ENCODE measurements around the gene INTS12.

INTS12 gene, protein sequence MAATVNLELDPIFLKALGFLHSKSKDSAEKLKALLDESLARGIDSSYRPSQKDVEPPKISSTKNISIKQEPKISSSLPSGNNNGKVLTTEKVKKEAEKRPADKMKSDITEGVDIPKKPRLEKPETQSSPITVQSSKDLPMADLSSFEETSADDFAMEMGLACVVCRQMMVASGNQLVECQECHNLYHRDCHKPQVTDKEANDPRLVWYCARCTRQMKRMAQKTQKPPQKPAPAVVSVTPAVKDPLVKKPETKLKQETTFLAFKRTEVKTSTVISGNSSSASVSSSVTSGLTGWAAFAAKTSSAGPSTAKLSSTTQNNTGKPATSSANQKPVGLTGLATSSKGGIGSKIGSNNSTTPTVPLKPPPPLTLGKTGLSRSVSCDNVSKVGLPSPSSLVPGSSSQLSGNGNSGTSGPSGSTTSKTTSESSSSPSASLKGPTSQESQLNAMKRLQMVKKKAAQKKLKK

DNA sequence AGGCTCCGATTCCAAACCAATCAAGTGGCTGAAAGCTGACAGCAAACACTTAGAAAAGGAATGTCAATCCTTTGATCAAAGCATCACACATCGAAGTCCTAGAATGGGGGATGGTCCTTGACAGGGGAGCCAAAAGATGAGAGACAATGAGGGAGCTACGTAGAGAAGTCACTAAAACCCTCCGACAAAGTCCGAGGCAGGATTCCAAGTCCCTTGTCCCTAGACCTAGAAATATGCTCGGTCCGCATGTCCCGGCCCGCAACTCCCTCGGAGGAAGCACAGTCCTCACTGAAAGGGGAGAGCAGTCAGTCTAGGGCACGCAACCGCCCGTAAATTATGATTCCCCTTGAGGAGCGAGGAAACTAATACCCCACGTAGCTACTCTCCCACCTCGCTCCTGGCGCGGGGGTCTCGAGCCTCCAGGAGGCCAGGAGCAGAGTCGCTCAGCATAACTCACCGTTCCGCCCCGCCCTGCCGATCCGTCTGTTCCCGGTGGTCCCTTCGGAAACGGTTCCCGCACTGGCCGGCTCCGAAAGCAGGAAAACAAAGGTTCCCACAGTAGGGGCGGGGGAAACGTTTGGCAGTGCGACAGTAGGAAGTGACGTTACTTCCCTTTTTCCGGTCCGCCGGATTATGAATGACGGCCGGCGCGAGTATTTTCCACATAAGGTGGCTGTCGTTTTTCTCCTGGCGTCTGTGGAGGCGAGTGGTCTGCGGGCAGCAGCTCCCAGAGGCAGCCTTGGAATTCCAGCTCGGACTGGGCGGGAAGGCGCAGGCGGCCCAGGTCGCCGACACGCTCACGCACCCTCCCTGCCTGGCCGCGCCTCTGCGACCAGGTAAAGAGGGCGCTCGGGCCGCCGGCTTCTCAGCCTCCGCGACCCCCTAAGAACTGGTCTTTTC is at the start of gene INTS12, which contains the start of gene GSTCD:
INTS12 (minus strand) TSS at position 509 of the 900 bp plus-strand sequence. CDS start 8,684 bp downstream, outside the sequence.
GSTCD (plus strand) TSS at position 604 of the 900 bp plus-strand sequence. CDS start 8,830 bp downstream, outside the sequence.
- CTCF ChIA-PET = interaction anchor here (0.5 kb wide), 1 partner anchor 343 kb away, joined by 3 read pairs; no protein-coding TSS in a partner anchor
- POLR2A ChIA-PET = interaction anchor here (1.1 to 1.5 kb wide), 2 partner anchors 186 to 234 kb away, joined by 4 to 6 read pairs; partner anchors contain the start of gene PPA2
- 0 out of 2 replicates have a peak, but pooled peaks cover 2% of the 10 kb centered on the region for H3K4me1 ChIP-seq (ENCODE audit: control insufficient read depth, insufficient read depth, low read length)
- TF ChIP-seq, protein P1, sequence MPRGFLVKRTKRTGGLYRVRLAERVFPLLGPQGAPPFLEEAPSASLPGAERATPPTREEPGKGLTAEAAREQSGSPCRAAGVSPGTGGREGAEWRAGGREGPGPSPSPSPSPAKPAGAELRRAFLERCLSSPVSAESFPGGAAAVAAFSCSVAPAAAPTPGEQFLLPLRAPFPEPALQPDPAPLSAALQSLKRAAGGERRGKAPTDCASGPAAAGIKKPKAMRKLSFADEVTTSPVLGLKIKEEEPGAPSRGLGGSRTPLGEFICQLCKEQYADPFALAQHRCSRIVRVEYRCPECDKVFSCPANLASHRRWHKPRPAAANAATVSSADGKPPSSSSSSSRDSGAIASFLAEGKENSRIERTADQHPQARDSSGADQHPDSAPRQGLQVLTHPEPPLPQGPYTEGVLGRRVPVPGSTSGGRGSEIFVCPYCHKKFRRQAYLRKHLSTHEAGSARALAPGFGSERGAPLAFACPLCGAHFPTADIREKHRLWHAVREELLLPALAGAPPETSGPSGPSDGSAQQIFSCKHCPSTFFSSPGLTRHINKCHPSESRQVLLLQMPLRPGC (tag by site-specific recombination; IDR thresholded peaks at IDR 0.05) = peak; percentile 90
- TF ChIP-seq BCL11B (tag by site-specific recombination; IDR thresholded peaks at IDR 0.05; ENCODE audit: low read depth) = no peak
- TF ChIP-seq, protein P2, sequence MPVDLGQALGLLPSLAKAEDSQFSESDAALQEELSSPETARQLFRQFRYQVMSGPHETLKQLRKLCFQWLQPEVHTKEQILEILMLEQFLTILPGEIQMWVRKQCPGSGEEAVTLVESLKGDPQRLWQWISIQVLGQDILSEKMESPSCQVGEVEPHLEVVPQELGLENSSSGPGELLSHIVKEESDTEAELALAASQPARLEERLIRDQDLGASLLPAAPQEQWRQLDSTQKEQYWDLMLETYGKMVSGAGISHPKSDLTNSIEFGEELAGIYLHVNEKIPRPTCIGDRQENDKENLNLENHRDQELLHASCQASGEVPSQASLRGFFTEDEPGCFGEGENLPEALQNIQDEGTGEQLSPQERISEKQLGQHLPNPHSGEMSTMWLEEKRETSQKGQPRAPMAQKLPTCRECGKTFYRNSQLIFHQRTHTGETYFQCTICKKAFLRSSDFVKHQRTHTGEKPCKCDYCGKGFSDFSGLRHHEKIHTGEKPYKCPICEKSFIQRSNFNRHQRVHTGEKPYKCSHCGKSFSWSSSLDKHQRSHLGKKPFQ (tag by site-specific recombination; IDR thresholded peaks at IDR 0.05) = peak; percentile 63; the same call in 1 of the 2 replicates
- no peak for TF ChIP-seq ZNF624 (tag by site-specific recombination; IDR thresholded peaks at IDR 0.05)
- no peak; the same call in 1 of the 2 replicates for TF ChIP-seq ZNF623 (tag by site-specific recombination; IDR thresholded peaks at IDR 0.05)
- peak; percentile 87; the same call in 1 of the 2 replicates for TF ChIP-seq SALL2 (tag by site-specific recombination; IDR thresholded peaks at IDR 0.05; ENCODE audit: borderline replicate concordance)
- TF ChIP-seq RBAK (tag by site-specific recombination; IDR thresholded peaks at IDR 0.05) = no peak
- no peak for TF ChIP-seq ZNF274 (IDR thresholded peaks at IDR 0.05; ENCODE audit: low read length)
- no peak for TF ChIP-seq ZNF274 (tag by site-specific recombination; IDR thresholded peaks at IDR 0.05; ENCODE audit: borderline replicate concordance)
- no peak for TF ChIP-seq ZNF792 (tag by site-specific recombination; IDR thresholded peaks at IDR 0.05)
- TF ChIP-seq ZNF114 (tag by site-specific recombination; IDR thresholded peaks at IDR 0.05) = no peak
- TF ChIP-seq, protein P3, sequence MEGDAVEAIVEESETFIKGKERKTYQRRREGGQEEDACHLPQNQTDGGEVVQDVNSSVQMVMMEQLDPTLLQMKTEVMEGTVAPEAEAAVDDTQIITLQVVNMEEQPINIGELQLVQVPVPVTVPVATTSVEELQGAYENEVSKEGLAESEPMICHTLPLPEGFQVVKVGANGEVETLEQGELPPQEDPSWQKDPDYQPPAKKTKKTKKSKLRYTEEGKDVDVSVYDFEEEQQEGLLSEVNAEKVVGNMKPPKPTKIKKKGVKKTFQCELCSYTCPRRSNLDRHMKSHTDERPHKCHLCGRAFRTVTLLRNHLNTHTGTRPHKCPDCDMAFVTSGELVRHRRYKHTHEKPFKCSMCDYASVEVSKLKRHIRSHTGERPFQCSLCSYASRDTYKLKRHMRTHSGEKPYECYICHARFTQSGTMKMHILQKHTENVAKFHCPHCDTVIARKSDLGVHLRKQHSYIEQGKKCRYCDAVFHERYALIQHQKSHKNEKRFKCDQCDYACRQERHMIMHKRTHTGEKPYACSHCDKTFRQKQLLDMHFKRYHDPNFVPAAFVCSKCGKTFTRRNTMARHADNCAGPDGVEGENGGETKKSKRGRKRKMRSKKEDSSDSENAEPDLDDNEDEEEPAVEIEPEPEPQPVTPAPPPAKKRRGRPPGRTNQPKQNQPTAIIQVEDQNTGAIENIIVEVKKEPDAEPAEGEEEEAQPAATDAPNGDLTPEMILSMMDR (tag by site-specific recombination; IDR thresholded peaks at IDR 0.05) = 0 out of 2 replicates have a peak, but pooled peaks have one; percentile 16
- TF ChIP-seq, protein P4, sequence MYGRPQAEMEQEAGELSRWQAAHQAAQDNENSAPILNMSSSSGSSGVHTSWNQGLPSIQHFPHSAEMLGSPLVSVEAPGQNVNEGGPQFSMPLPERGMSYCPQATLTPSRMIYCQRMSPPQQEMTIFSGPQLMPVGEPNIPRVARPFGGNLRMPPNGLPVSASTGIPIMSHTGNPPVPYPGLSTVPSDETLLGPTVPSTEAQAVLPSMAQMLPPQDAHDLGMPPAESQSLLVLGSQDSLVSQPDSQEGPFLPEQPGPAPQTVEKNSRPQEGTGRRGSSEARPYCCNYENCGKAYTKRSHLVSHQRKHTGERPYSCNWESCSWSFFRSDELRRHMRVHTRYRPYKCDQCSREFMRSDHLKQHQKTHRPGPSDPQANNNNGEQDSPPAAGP (tag by site-specific recombination; IDR thresholded peaks at IDR 0.05) = peak; percentile 98
- peak; percentile 99 for TF ChIP-seq ZNF660 (tag by site-specific recombination; IDR thresholded peaks at IDR 0.05)
- 0 out of 2 replicates have a peak, but pooled peaks have one; percentile 74 for TF ChIP-seq ZNF558 (tag by site-specific recombination; IDR thresholded peaks at IDR 0.05)
- TF ChIP-seq, protein P5, sequence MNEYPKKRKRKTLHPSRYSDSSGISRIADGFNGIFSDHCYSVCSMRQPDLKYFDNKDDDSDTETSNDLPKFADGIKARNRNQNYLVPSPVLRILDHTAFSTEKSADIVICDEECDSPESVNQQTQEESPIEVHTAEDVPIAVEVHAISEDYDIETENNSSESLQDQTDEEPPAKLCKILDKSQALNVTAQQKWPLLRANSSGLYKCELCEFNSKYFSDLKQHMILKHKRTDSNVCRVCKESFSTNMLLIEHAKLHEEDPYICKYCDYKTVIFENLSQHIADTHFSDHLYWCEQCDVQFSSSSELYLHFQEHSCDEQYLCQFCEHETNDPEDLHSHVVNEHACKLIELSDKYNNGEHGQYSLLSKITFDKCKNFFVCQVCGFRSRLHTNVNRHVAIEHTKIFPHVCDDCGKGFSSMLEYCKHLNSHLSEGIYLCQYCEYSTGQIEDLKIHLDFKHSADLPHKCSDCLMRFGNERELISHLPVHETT (tag by site-specific recombination; IDR thresholded peaks at IDR 0.05) = peak; percentile 98
- TF ChIP-seq ZNF843 (tag by site-specific recombination; IDR thresholded peaks at IDR 0.05) = peak; percentile 77
- TF ChIP-seq, protein P6, sequence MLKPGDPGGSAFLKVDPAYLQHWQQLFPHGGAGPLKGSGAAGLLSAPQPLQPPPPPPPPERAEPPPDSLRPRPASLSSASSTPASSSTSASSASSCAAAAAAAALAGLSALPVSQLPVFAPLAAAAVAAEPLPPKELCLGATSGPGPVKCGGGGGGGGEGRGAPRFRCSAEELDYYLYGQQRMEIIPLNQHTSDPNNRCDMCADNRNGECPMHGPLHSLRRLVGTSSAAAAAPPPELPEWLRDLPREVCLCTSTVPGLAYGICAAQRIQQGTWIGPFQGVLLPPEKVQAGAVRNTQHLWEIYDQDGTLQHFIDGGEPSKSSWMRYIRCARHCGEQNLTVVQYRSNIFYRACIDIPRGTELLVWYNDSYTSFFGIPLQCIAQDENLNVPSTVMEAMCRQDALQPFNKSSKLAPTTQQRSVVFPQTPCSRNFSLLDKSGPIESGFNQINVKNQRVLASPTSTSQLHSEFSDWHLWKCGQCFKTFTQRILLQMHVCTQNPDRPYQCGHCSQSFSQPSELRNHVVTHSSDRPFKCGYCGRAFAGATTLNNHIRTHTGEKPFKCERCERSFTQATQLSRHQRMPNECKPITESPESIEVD (tag by site-specific recombination; IDR thresholded peaks at IDR 0.05) = peak; percentile 32; the same call in 1 of the 2 replicates
- 0 out of 2 replicates have a peak, but pooled peaks have one; percentile 5 for TF ChIP-seq ZNF549 (tag by site-specific recombination; IDR thresholded peaks at IDR 0.05)
- TF ChIP-seq ZNF600 (tag by site-specific recombination; IDR thresholded peaks at IDR 0.05) = peak; percentile 45; the same call in 1 of the 2 replicates
- no peak for TF ChIP-seq SCRT1 (tag by site-specific recombination; IDR thresholded peaks at IDR 0.05; ENCODE audit: borderline replicate concordance)
- TF ChIP-seq KLF7 (tag by site-specific recombination; IDR thresholded peaks at IDR 0.05; ENCODE audit: borderline replicate concordance) = peak; percentile 97
- peak; percentile 35 for TF ChIP-seq GLIS2 (tag by site-specific recombination; IDR thresholded peaks at IDR 0.05)
- peak; percentile 99 for TF ChIP-seq ZSCAN30 (tag by site-specific recombination; IDR thresholded peaks at IDR 0.05)
- peak; percentile 99 for TF ChIP-seq ZNF324 (tag by site-specific recombination; IDR thresholded peaks at IDR 0.05)
- no peak for TF ChIP-seq SETDB1 (IDR thresholded peaks at IDR 0.05; ENCODE audit: insufficient read length, low read length)

More for the DNA sequence above, at the start of gene INTS12, which contains the start of gene GSTCD:
- Histone ChIP-seq H3K27ac (ENCODE audit: extremely low read depth, low read depth, low read length) (peak within 1 kb of the TSS; percentile 82), H3K9me3 (ENCODE audit: control insufficient read depth, insufficient read depth, low read depth, low read length) (no peaks in the 10 kb centered on the region), H3K36me3 (ENCODE audit: control insufficient read depth in 2 of 2, insufficient read depth in 1 of 2, low read length in 2 of 2) (peaks cover 0 to 13% of the 10 kb centered on the region in 2 experiments; a peak in 1 of 3 replicates), H3K4me3 (ENCODE audit: low read depth, low read length) (peak within 1 kb of the TSS; percentile 81)

Measured in HEK293 (cell line).